GM21447 (cell line): ENCODE measurements around the gene SDCBP2.

Experiments used
- ATAC-seq: cut with Tn5 transposase; IDR thresholded peaks from one replicate; pipeline ENCODE4 v1.9.1; 2021; ENCODE audit not compliant: unreplicated experiment

Gene SDCBP2

GRCh38 chr20:1278993-1279392, 49.9 kb downstream of the SDCBP2 start:
- no peak for ATAC-seq

DNA sequence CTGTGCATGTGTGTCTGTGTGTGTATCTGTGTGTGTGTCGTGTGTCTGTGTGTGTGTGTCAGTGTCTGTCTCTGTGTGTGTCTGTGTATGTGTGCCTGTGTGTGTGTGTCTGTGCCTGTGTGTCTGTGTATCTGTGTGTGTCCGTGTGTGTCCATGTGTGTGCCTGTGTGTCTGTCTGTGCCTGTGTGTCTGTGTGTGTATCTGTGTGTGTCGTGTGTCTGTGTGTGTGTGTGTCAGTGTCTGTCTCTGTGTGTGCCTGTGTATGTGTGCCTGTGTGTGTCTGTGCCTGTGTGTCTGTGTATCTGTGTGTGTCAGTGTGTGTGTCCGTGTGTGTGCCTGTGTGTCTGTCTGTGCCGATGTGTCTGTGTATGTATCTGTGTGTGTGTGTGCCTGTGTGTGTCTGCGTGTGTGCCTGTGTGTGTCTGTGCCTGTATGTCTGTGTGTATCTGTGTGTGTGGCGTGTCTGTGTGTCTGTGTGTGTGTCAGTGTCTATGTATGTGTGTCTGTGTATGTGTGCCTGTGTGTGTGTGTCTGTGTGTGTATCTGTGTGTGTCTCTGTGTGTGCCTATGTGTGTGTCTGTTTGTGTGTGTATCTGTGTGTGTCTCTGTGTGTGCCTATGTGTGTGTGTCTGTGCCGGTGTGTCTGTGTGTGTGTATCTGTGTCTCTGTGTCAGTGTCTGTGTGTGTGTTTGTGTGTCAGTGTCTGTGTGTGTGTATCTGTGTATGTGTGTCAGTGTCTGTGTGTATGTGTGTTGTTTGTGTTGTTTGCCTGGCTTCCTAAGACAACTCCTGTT, 51.2 kb downstream of the SDCBP2 start:
- no peak for ATAC-seq

GRCh38 chr20:1275919-1276318, 53.0 kb downstream of the SDCBP2 start:
- ATAC-seq: no peak

GRCh38 chr20:1274485-1275311, 54.2 kb downstream of the SDCBP2 start:
- no peak for ATAC-seq

DNA sequence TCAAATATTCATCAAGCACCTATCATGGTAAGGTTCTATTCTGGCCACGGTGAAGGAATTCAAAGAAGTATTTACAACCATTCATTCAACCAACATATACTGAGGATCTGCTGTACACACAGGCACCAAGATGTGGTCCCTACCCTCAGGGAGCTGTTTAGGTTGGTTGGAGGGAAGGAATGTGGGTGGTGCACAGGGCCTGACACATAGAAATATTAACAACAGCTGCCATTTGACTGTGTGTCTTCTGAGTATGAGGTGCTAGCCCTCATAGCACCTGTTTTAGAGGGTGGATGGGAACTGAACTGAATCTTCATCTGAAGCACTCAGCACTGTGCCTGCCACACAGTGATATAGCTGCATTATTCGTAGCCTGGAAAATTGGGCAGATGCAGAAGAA, 55.6 kb downstream of the SDCBP2 start:
- ATAC-seq: no peak

DNA sequence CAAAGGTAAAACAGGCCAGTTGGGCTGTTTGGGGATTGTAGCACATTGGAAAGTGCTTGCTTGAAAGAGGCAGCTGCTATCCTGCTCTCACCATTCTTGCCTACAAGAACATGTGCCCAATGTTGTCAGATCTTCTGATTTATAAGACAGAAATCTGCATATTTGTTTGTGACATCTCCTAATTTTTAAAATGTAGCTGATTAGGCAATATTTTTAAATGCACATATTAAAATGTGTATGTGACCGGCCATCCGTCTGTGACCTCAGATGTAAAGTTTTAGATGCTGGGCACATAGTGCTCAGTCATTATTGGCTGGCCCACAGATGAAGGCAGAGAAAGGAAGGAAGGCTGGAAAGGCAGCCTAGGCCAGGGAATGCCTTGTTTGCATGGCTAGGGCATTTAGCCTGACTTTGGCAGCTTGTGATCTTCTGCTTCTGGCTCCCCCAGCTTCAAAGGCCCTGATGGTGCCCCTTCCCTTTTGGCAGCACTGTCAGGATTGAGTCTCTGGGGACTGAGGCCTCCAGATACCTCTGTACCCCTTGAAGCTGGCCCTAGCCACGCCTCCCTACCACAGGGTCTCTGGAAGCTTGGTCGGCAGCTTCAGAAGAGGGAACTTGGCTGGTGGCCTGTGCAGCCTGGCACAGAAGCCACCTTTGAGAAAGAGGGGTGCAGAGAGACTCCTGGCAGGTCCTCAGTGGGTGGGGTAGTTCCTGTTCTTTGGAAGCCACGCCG, 56.4 kb downstream of the SDCBP2 start:
- ATAC-seq: no peak

GRCh38 chr20:1269850-1270249, 59.1 kb downstream of the SDCBP2 start:
- ATAC-seq: no peak

DNA sequence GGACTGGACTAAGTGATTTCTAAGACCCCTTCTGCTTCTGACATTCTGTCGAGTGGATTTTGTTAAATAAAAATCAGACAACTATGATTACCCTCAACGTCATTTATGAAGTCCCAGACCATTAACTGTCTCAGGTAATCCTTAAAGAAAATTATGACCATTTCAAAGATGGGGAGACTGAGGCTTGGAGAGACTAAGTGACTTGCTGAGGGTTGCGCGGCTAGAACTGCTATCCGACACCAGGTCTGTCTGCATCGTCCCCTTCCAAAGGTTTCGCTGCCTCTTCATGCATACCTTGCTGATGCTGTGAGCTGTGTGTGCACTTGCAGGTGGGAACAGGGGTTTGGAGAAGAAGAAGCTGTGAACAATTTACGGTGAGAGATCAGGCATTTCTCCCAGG, 59.7 kb downstream of the SDCBP2 start:
- ATAC-seq: no peak

- ATAC-seq: no peak
Measured at GRCh38 chr20:1267809-1268374, 61.0 kb downstream of the SDCBP2 start.

GRCh38 chr20:1267161-1267560, 61.8 kb downstream of the SDCBP2 start:
- no peak for ATAC-seq

GRCh38 chr20:1266167-1266973, 62.6 kb downstream of the SDCBP2 start, which contains the start of gene SNPH:
Gene SNPH, plus strand, starts transcription at chr20:1266294. Its CDS starts 29,946 bp downstream, at chr20:1296240.
- no peak for ATAC-seq

DNA sequence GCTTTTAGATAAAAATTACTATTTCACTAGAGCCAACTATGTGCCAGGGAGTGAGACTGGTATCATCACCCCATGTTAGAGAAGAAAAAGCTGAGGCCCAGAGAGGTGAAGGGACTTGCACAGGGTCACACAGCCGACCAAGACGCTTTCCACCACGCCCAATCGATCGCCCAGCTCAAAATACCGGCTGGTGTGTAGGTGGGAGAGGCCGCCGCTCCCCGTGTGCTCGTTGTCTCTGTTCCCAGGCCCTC, 63.1 kb downstream of the SDCBP2 start:
- no peak for ATAC-seq

GRCh38 chr20:1265226-1265915, 63.6 kb downstream of the SDCBP2 start:
- no peak for ATAC-seq

- ATAC-seq: no peak
Measured at GRCh38 chr20:1264727-1265126, 64.2 kb downstream of the SDCBP2 start.

DNA sequence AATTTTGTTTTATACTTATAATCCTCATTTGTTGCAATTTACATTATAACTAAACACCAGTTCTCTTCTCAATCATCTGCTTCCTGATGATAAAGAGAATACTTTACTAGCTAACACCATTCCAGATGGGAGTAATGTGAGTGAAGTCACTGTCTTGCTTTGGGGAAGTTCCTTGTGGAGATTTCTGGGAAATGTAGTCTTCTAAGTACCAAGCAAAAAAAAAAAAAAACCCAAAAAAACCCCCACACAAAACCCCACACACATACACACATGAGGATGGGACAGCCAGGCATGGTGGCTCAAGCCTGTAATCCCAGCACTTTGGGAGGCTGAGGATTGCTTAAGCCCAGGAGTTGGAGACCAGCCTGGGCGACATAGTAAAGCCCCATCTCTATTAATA, 65.1 kb downstream of the SDCBP2 start:
- ATAC-seq: no peak
